ENCODE results near the gene SERPING1.

SERPING1 gene

DNA sequence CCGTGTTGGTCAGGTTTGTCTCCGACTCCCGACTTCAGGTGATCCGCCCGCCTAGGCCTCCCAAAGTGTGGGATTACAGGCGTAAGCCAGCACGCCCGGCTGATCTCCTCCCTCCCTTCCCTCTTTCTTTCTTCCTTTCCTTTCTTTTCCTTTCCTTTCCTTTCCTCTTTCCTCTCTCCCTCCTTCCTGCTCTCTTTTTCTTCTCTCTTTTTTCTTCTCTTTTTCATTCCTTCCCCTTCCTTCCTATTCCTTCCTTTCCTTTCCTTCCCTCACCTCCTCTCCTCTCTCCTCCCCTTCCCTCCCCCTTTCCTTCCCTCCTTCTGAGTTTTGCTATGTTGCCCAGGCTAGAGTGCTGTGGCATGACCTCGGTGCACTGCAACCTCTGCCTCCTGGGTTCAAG lies 66.5 kb downstream of the SERPING1 start:
- Mint-ChIP-seq H3K4me1 (peaks cover 19% of the 10 kb centered on the region), H3K27ac (no peak overlapping the region), H3K27me3 (ENCODE audit: low read depth, poor library complexity) (no peaks in the 10 kb centered on the region), H3K4me3 (no peak overlapping the region), H3K36me3 (ENCODE audit: low read depth) (peaks cover 31% of the 10 kb centered on the region), H3K9me3 (no peaks in the 10 kb centered on the region)
- TF ChIP-seq CTCF (IDR thresholded peaks at IDR 0.05) = no peak
- no peak for DNase-seq
